PFSK-1 (cell line): ENCODE data around the gene IKZF5.

Experiments used
- FOXP2 ChIP-seq: optimal IDR thresholded peaks from 2 replicates; pipeline ENCODE3; 2011; ENCODE audit warnings: borderline replicate concordance, control low read depth, inconsistent platforms; ENCODE audit not compliant: insufficient read depth; ENCODE audit errors: extremely low read length, extremely low read depth
- POLR2AphosphoS5 ChIP-seq: IDR thresholded peaks from 2 replicates; pipeline ENCODE4 v1.6.1; 2012; ENCODE audit warnings: low read depth, mild to moderate bottlenecking, control low read depth, low read length, moderate library complexity
- REST ChIP-seq, 2 experiments: IDR thresholded peaks; 2 replicates each; pipeline versions ENCODE4 v1.6.1 to v1.8.0; 2011 to 2012; ENCODE audit warnings: low read depth in 2 of 2, low read length in 2 of 2, control low read depth in 1 of 2, inconsistent platforms in 1 of 2, mild to moderate bottlenecking in 1 of 2, moderate library complexity in 1 of 2; ENCODE audit not compliant: insufficient read depth in 1 of 2
- SIN3A ChIP-seq: IDR thresholded peaks from 2 replicates; pipeline ENCODE4 v1.6.1; 2012; ENCODE audit warnings: mild to moderate bottlenecking, low read length, moderate library complexity, borderline replicate concordance; ENCODE audit not compliant: insufficient read depth
- TAF1 ChIP-seq: IDR thresholded peaks from 2 replicates; pipeline ENCODE4 v1.6.1; 2012; ENCODE audit warnings: low read length, control low read depth, borderline replicate concordance; ENCODE audit not compliant: insufficient read depth

GRCh38 chr10:122988501-122988900 is 20.1 kb downstream of the IKZF5 start:
- no peak for TF ChIP-seq POLR2AphosphoS5
- TF ChIP-seq TAF1 = no peak
- no peak for TF ChIP-seq REST (IDR thresholded peaks at IDR 0.05; ENCODE audit: insufficient read depth in 1 of 2, low read depth in 2 of 2, low read length in 2 of 2)
- no peak for TF ChIP-seq SIN3A
- TF ChIP-seq FOXP2 = no peak
